A549 (cell line): ENCODE measurements around the gene MIOX.

ENCODE experiments used
- CBX8 ChIP-seq: fragments of 200-600 bp; sonication (generic); IDR thresholded peaks from 2 replicates; pipeline ENCODE4 v1.6.1; 2016
- EP300 ChIP-seq, 2 experiments: fragments of >200 bp; sonication (Bioruptor Twin); formaldehyde crosslinking; IDR thresholded peaks; 2 replicates in 1 of 2; 3 replicates in 1 of 2; pipeline ENCODE4 v1.6.1; 2016 to 2017
- FOSL2 ChIP-seq, 2 experiments: fragments of 450-650 bp in 1 of 2; fragments of >200 bp in 1 of 2; sonication (Bioruptor Twin) in 1 of 2; formaldehyde crosslinking; IDR thresholded peaks; 2 replicates each; pipeline versions ENCODE4 v1.5.0 to v1.6.1; 2016 to 2020; ENCODE audit warnings: mild to moderate bottlenecking in 1 of 2, moderate library complexity in 1 of 2
- RFX5 ChIP-seq: fragments of 450-650 bp; IDR thresholded peaks from 2 replicates; pipeline ENCODE4 v1.7.1; 2014; ENCODE audit warnings: antibody characterized with exemption, mild to moderate bottlenecking, moderate library complexity
- TF ChIP-seq, protein P1 (sequence below): fragments of >200 bp; sonication (Bioruptor Twin); formaldehyde crosslinking; IDR thresholded peaks from 3 replicates; pipeline ENCODE4 v1.5.1; 2016

DNA sequence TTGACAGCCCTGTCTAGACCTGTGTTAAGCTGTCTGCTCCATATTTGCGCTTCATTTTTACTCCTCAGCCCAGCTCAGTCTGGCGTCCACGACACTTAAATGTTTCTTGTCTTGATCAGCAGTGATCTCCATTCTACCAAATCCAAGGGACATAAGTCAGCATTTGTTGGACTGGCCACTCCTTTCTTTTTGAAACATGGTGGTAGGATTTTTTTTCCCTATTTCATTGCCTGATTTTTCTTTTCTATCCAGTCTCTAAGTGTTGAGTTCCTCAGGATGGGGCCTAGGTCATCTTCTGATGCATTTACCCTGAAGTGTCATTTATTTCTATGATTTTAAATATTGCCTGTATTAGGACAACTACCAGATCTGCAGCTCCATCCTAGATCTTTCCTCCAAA lies 22.2 kb downstream of the MIOX start:
- TF ChIP-seq RFX5 (no peak), FOSL2 (IDR thresholded peaks at IDR 0.05) (no peak), FOSL2 (CRISPR knock-in tag; IDR thresholded peaks at IDR 0.05) (no peak), EP300 (IDR thresholded peaks at IDR 0.05) (no peak), CBX8 (no peak)
- TF ChIP-seq, protein P1, sequence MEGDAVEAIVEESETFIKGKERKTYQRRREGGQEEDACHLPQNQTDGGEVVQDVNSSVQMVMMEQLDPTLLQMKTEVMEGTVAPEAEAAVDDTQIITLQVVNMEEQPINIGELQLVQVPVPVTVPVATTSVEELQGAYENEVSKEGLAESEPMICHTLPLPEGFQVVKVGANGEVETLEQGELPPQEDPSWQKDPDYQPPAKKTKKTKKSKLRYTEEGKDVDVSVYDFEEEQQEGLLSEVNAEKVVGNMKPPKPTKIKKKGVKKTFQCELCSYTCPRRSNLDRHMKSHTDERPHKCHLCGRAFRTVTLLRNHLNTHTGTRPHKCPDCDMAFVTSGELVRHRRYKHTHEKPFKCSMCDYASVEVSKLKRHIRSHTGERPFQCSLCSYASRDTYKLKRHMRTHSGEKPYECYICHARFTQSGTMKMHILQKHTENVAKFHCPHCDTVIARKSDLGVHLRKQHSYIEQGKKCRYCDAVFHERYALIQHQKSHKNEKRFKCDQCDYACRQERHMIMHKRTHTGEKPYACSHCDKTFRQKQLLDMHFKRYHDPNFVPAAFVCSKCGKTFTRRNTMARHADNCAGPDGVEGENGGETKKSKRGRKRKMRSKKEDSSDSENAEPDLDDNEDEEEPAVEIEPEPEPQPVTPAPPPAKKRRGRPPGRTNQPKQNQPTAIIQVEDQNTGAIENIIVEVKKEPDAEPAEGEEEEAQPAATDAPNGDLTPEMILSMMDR = no peak
